K562 (cell line): Measurements from ENCODE around the gene LASP1NB.

ENCODE experiments used
- ATAC-seq: fragments of 200-7000 bp; cut with Tn5 transposase; 3 replicates; pipeline ENCODE4 v1.9.1; 2020; ENCODE audit warnings: moderate library complexity
- BruUV-seq: library from RNA; stranded (reverse); fragments of 400-500 nt; replicated peaks from 2 replicates; lab custom pipeline; 2021; lab: Mats Ljungman, UMichigan
- CTCF ChIA-PET: fragments of 300-600 bp; formaldehyde crosslinking; extraction: SDS; loops from one replicate; lab custom pipeline; 2021; ENCODE audit warnings: low intra/inter-chr PET ratio; lab: Yijun Ruan, JAX
- POLR2A ChIA-PET: fragments of 300-600, 350-650 bp; sonication (Branson Sonifier 250); formaldehyde crosslinking; extraction: SDS; loops from one replicate; lab custom pipeline; 2021; ENCODE audit warnings: antibody characterized with exemption, inconsistent platforms; lab: Yijun Ruan, JAX
- DNase-seq, 4 experiments: peaks; one replicate each; pipeline versions ENCODE4 v3.0.0 to v3.0.0-alpha.2; 2011 to 2018; ENCODE audit warnings: low spot score in 3 of 4, mixed read lengths in 3 of 4; ENCODE audit errors: extremely low read depth in 1 of 4
- FAIRE-seq: peaks from 2 replicates; lab custom pipeline; 2011; peaks lifted over from hg19 to GRCh38; lab: Jason Lieb, UNC
- H2AFZ ChIP-seq: 2 replicates; pipeline ENCODE4 v1.6.0; 2011; ENCODE audit warnings: low read depth, low read length, control low read depth, inconsistent platforms
- H3K27ac ChIP-seq: fragments of 200-600 bp; 3 replicates; pipeline ENCODE4 v1.8.0; 2011; ENCODE audit warnings: low read depth, mild to moderate bottlenecking, control low read depth, inconsistent platforms, low read length, moderate library complexity, mixed read lengths; ENCODE audit errors: extremely low read depth
- H3K27me3 ChIP-seq, 2 experiments: fragments of 300-600 bp in 1 of 2; 2 replicates in 1 of 2; 3 replicates in 1 of 2; pipeline versions ENCODE4 v1.6.0 to v1.8.0; 2011; ENCODE audit warnings: inconsistent platforms in 2 of 2, low read length in 2 of 2, mild to moderate bottlenecking in 1 of 2, mixed read lengths in 1 of 2, moderate library complexity in 1 of 2; ENCODE audit not compliant: control insufficient read depth in 2 of 2, insufficient read depth in 2 of 2
- H3K36me3 ChIP-seq: fragments of 300-600 bp; 3 replicates; pipeline ENCODE4 v1.8.0; 2011; ENCODE audit warnings: mild to moderate bottlenecking, low read length, inconsistent platforms; ENCODE audit not compliant: control insufficient read depth, insufficient read depth
- H3K4me1 ChIP-seq, 2 experiments: fragments of 200-600 bp in 1 of 2; replicated peaks in 1 of 2; 2 replicates in 1 of 2; 3 replicates in 1 of 2; pipeline versions ENCODE4 v1.5.1 to v1.8.0; 2011; ENCODE audit warnings: inconsistent platforms in 2 of 2, low read length in 2 of 2, mild to moderate bottlenecking in 1 of 2, mixed read lengths in 1 of 2, moderate library complexity in 1 of 2; ENCODE audit not compliant: control insufficient read depth in 2 of 2, insufficient read depth in 2 of 2
- H3K4me2 ChIP-seq: 2 replicates; pipeline ENCODE4 v1.6.1; 2011; ENCODE audit warnings: low read length, control low read depth, inconsistent platforms, mixed read lengths; ENCODE audit not compliant: insufficient read depth
- H3K4me3 ChIP-seq: fragments of 200-600 bp; sonication (generic), shearing (Covaris generic); 2 replicates; pipeline ENCODE4 v1.5.1; 2016; ENCODE audit warnings: control low read depth, inconsistent platforms
- H3K79me2 ChIP-seq: fragments of 200-600 bp; 3 replicates; pipeline ENCODE4 v1.8.0; 2011; ENCODE audit warnings: low read length, inconsistent platforms; ENCODE audit not compliant: control insufficient read depth, insufficient read depth
- H3K9ac ChIP-seq, 2 experiments: 2 replicates each; pipeline versions ENCODE4 v1.6.0 to v1.6.1; 2011; ENCODE audit warnings: low read depth in 2 of 2, low read length in 2 of 2, control low read depth in 1 of 2, inconsistent platforms in 1 of 2, mild to moderate bottlenecking in 1 of 2, mixed read lengths in 1 of 2; ENCODE audit not compliant: insufficient read depth in 1 of 2
- H3K9me1 ChIP-seq: one replicate; pipeline ENCODE4 v1.6.0; 2011; ENCODE audit warnings: inconsistent platforms, mild to moderate bottlenecking, low read length, moderate library complexity; ENCODE audit not compliant: control insufficient read depth, insufficient read depth
- H3K9me3 ChIP-seq: replicated peaks from 2 replicates; pipeline ENCODE4 v1.5.1; 2011; ENCODE audit warnings: low read depth, low read length, inconsistent platforms; ENCODE audit not compliant: control insufficient read depth, insufficient read depth
- H4K20me1 ChIP-seq: replicated peaks from 2 replicates; pipeline ENCODE4 v1.6.1; 2011; ENCODE audit warnings: low read length, inconsistent platforms, mixed read lengths; ENCODE audit not compliant: control insufficient read depth, insufficient read depth
- ARID2 ChIP-seq: fragments of 450-650 bp; IDR thresholded peaks from 2 replicates; pipeline ENCODE4 v1.6.1; 2017; ENCODE audit warnings: antibody characterized with exemption, mild to moderate bottlenecking
- BRD4 ChIP-seq: fragments of 200-600 bp; sonication (generic); IDR thresholded peaks from 2 replicates; pipeline ENCODE4 v1.6.1; 2017; ENCODE audit warnings: inconsistent platforms
- FOXJ2 ChIP-seq: fragments of 200-800 bp; sonication (Bioruptor generic); IDR thresholded peaks from 2 replicates; pipeline ENCODE4 v1.6.1; 2016; ENCODE audit warnings: missing genetic modification characterization, missing compliant biosample characterization
- FOXK2 ChIP-seq, 2 experiments: fragments of 450-650 bp; IDR thresholded peaks in 1 of 2; conservative IDR thresholded peaks in 1 of 2; 2 replicates each; pipeline ENCODE4 v1.6.1; 2016; ENCODE audit warnings: low read depth in 2 of 2, mild to moderate bottlenecking in 1 of 2
- ILK ChIP-seq: fragments of 450-650 bp; IDR thresholded peaks from 2 replicates; pipeline ENCODE4 v1.6.1; 2016; ENCODE audit warnings: missing genetic modification characterization, low read depth, mild to moderate bottlenecking, missing compliant biosample characterization, moderate library complexity, borderline replicate concordance
- KDM1A ChIP-seq, 2 experiments: fragments of 450-650 bp; IDR thresholded peaks; 2 replicates each; pipeline ENCODE4 v1.6.1; 2016; ENCODE audit warnings: mild to moderate bottlenecking in 2 of 2
- MEF2D ChIP-seq: conservative IDR thresholded peaks from 2 replicates; pipeline ENCODE4 v1.6.1; 2016; ENCODE audit warnings: low read depth, missing genetic modification characterization, missing compliant biosample characterization
- MTA2 ChIP-seq: fragments of 450-650 bp; IDR thresholded peaks from 2 replicates; pipeline ENCODE4 v1.6.1; 2016; ENCODE audit warnings: low read depth
- POLR3G ChIP-seq: IDR thresholded peaks from 2 replicates; pipeline ENCODE4 v1.6.1; 2011; ENCODE audit not compliant: insufficient read length, insufficient replicate concordance; ENCODE audit errors: extremely low read depth
- RBM39 ChIP-seq: fragments of 200-400 bp; formaldehyde crosslinking; optimal IDR thresholded peaks from 2 replicates; pipeline ENCODE3; 2018; ENCODE audit warnings: low read depth, low read length
- RREB1 ChIP-seq: fragments of 250-450 bp; sonication (Bioruptor Pico); IDR thresholded peaks from 2 replicates; pipeline ENCODE4 v1.4.0; 2020
- TEAD1 ChIP-seq, 2 experiments: fragments of 450-650 bp in 1 of 2; sonication (generic) in 1 of 2; formaldehyde crosslinking; IDR thresholded peaks; 2 replicates each; pipeline versions ENCODE4 v1.4.0 to v1.8.0; 2020 to 2022; ENCODE audit warnings: mild to moderate bottlenecking in 2 of 2, missing genetic modification reagents in 1 of 2
- TEAD2 ChIP-seq: fragments of 450-650 bp; IDR thresholded peaks from 2 replicates; pipeline ENCODE4 v1.6.1; 2016; ENCODE audit warnings: missing genetic modification characterization, control low read depth, missing compliant biosample characterization
- ZNF124 ChIP-seq: sonication (generic); formaldehyde crosslinking; IDR thresholded peaks from 2 replicates; pipeline ENCODE4 v1.8.1; 2022; ENCODE audit warnings: missing genetic modification reagents
- ZNF584 ChIP-seq: fragments of 200-800 bp; sonication (Bioruptor generic); IDR thresholded peaks from 2 replicates; pipeline ENCODE4 v1.6.1; 2016; ENCODE audit warnings: low read depth, mild to moderate bottlenecking, missing genetic modification characterization, missing compliant biosample characterization
- WGBS: fragments of 100-300 bp; shearing (Covaris generic); methylation state at CpG from one replicate; pipeline ENCODE4 v1.1.6; 2016; ENCODE audit warnings: low coverage, mixed read lengths; ENCODE audit not compliant: insufficient coverage; ENCODE audit errors: missing lambda C conversion rate; 5-methylcytosine and 5-hydroxymethylcytosine counted together
- in situ Hi-C: fragments of 300-500 bp; cut with MboI; formaldehyde crosslinking; loops from 4 replicates; pipeline ENCODE4 v1.15.0; 2018; ENCODE audit warnings: inconsistent platforms, mixed read lengths
- intact Hi-C: fragments of 100-400 bp; cut with micrococcal nuclease; formaldehyde crosslinking; loops from 2 replicates; pipeline ENCODE4 v1.14.2; 2022

LASP1NB gene

GRCh38 chr17:38906460-38907228, 18.8 kb upstream of the LASP1NB start:
- no peak for FAIRE-seq
- peaks cover 18% of the 10 kb centered on the region; the same call in 2 of the 3 replicates for H3K79me2 ChIP-seq
- CTCF ChIA-PET: no interaction called here

More at GRCh38 chr17:38906460-38907228, 18.8 kb upstream of the LASP1NB start:
- H3K36me3 ChIP-seq: peaks cover 64% of the 10 kb centered on the region
- ATAC-seq (no peak), DNase-seq (no peak)
- 86% methylated on average over 7 of the region's 7 CpGs for WGBS
- no peaks in the 10 kb centered on the region for H3K27me3 ChIP-seq
- H2AFZ ChIP-seq: no peak overlapping the region
- no peak overlapping the region for H3K4me2 ChIP-seq
- BruUV-seq: no TSS peak
- no peaks in the 10 kb centered on the region for H3K9me1 ChIP-seq
- POLR2A ChIA-PET: interaction anchor here (0.6 to 1.8 kb wide), 3 partner anchors 9 to 236 kb away, joined by 3 to 8 read pairs (median 3); no protein-coding TSS in a partner anchor
- in situ Hi-C loops (no loop called here), intact Hi-C loops (no loop called here)
- 0 out of 4 replicates have a peak overlapping the region, but pooled peaks of 1 of the 2 experiments have one; percentile 37 for H3K9ac ChIP-seq
- no peak for TF ChIP-seq KDM1A (IDR thresholded peaks at IDR 0.05)
- no peak for TF ChIP-seq ILK (tag)
- no peak for TF ChIP-seq MEF2D (tag)
- TF ChIP-seq TEAD1 (CRISPR knock-in tag; IDR thresholded peaks at IDR 0.05): no peak
- TF ChIP-seq TEAD2 (tag): no peak
- TF ChIP-seq BRD4: no peak
- no peak for TF ChIP-seq FOXK2 (conservative IDR thresholded peaks at IDR 0.05 in 1 of 2, IDR thresholded peaks at IDR 0.05 in 1 of 2; ENCODE audit: low read depth in 2 of 2)
- TF ChIP-seq RREB1 (CRISPR knock-in tag): no peak
- TF ChIP-seq MTA2: no peak
- TF ChIP-seq ARID2: no peak
- no peak for TF ChIP-seq FOXJ2 (tag)
- TF ChIP-seq ZNF584 (CRISPR knock-in tag): no peak
- TF ChIP-seq ZNF124 (CRISPR knock-in tag): no peak
- no peak for TF ChIP-seq POLR3G
- TF ChIP-seq RBM39: no peak
- H3K27ac ChIP-seq: no peak overlapping the region
- H3K9me3 ChIP-seq: no peaks in the 10 kb centered on the region
- peaks cover 11% of the 10 kb centered on the region; the same call in 1 of the 2 replicates for H4K20me1 ChIP-seq
- no peak overlapping the region for H3K4me3 ChIP-seq
- peaks cover 0 to 9% of the 10 kb centered on the region in 2 experiments; a peak in 2 of 5 replicates for H3K4me1 ChIP-seq
